ENCODE results near the gene ODF4. TPM values are rescaled to one million over a fixed set of nuclear protein-coding genes. Genes with fewer than 3 reads are reported as not detected.
"Not testable (repeated sequence)": the region's sequence is repeated elsewhere in the genome, so short reads cannot be mapped to it uniquely, and the experiment has no call there.

Gene ODF4
- total RNA-seq, 1 donor from 2014 or later = not detected

- intact Hi-C loops (cut with micrococcal nuclease) = no loop called here
These were observed 26.6 kb downstream of the ODF4 start for GRCh38 chr17:8366231-8366630.

GRCh38 chr17:8368193-8368592 is 28.6 kb downstream of the ODF4 start:
- intact Hi-C loops (cut with micrococcal nuclease) = no loop called here

GRCh38 chr17:8369944-8370343 is 30.3 kb downstream of the ODF4 start:
- intact Hi-C loops (cut with micrococcal nuclease) = no loop called here

- intact Hi-C loops (cut with micrococcal nuclease) = no loop called here
These were observed 32.1 kb downstream of the ODF4 start for GRCh38 chr17:8371786-8372185.

- intact Hi-C loops (cut with micrococcal nuclease) = no loop called here
These were observed 32.8 kb downstream of the ODF4 start for GRCh38 chr17:8372422-8372821.

GRCh38 chr17:8373856-8374255 is 34.2 kb downstream of the ODF4 start:
- intact Hi-C loops (cut with micrococcal nuclease) = not testable (repeated sequence)

GRCh38 chr17:8375738-8376259 is 36.2 kb downstream of the ODF4 start:
- intact Hi-C loops (cut with micrococcal nuclease) = loop anchor here (1.0 kb wide), 1 partner anchor 80 kb away; the partner anchor contains the start of gene SLC25A35

- intact Hi-C loops (cut with micrococcal nuclease) = loop anchor here (1.0 kb wide), 1 partner anchor 81 kb away; the partner anchor contains the start of gene SLC25A35
These were observed 36.8 kb downstream of the ODF4 start, which contains the start of gene KRABD2 for GRCh38 chr17:8376271-8377067. Gene KRABD2 (minus strand): TSS chr17:8376704.

GRCh38 chr17:8377422-8377821 is 37.8 kb downstream of the ODF4 start:
- intact Hi-C loops (cut with micrococcal nuclease) = no loop called here

- intact Hi-C loops (cut with micrococcal nuclease) = not testable (repeated sequence)
These were observed 38.5 kb downstream of the ODF4 start for GRCh38 chr17:8378117-8378516.

GRCh38 chr17:8380049-8380448 is 40.4 kb downstream of the ODF4 start:
- intact Hi-C loops (cut with micrococcal nuclease) = loop anchor here (5.0 to 10.0 kb wide), 4 partner anchors 225 to 1738 kb away; partner anchors contain the start of genes KIAA0753, PER1 and TXNDC17

GRCh38 chr17:8382052-8382879 is 42.6 kb downstream of the ODF4 start:
- intact Hi-C loops (cut with micrococcal nuclease) = loop anchor here (2.0 to 10.0 kb wide), 8 partner anchors 29 to 1740 kb away; partner anchors contain the start of genes KIAA0753, MYH10, PER1 and RANGRF

GRCh38 chr17:8382880-8383142 is 43.2 kb downstream of the ODF4 start:
- intact Hi-C loops (cut with micrococcal nuclease) = loop anchor here (1.0 to 10.0 kb wide), 13 partner anchors 28 to 1741 kb away; partner anchors contain the start of genes KIAA0753, MYH10, PER1 and PFAS

- intact Hi-C loops (cut with micrococcal nuclease) = loop anchor here (1.0 to 10.0 kb wide), 13 partner anchors 28 to 1741 kb away; partner anchors contain the start of genes KIAA0753, MYH10, PER1 and PFAS
These were observed 43.6 kb downstream of the ODF4 start, which contains the start of gene RPL26 for GRCh38 chr17:8383143-8383822. Gene RPL26 (minus strand): TSS chr17:8383193. CDS start chr17:8382310, 883 bp downstream.

- intact Hi-C loops (cut with micrococcal nuclease) = loop anchor here (5.0 to 10.0 kb wide), 4 partner anchors 230 to 1743 kb away; partner anchors contain the start of genes KIAA0753, PER1 and TXNDC17
These were observed 45.2 kb downstream of the ODF4 start for GRCh38 chr17:8384801-8385378.

- intact Hi-C loops (cut with micrococcal nuclease) = loop anchor here (10.0 kb wide), 3 partner anchors 232 to 608 kb away; partner anchors contain the start of gene PER1
These were observed 47.2 kb downstream of the ODF4 start for GRCh38 chr17:8386841-8387240.

GRCh38 chr17:8387914-8388651 is 48.4 kb downstream of the ODF4 start:
- intact Hi-C loops (cut with micrococcal nuclease) = loop anchor here (10.0 kb wide), 3 partner anchors 233 to 607 kb away; partner anchors contain the start of gene PER1

GRCh38 chr17:8391711-8392110 is 52.1 kb downstream of the ODF4 start:
- intact Hi-C loops (cut with micrococcal nuclease) = no loop called here

GRCh38 chr17:8392274-8392673 is 52.6 kb downstream of the ODF4 start:
- intact Hi-C loops (cut with micrococcal nuclease) = no loop called here
